SJCRH30 (cell line): ENCODE data around the gene FAHD1. TPM values are rescaled to one million over a fixed set of nuclear protein-coding genes. Genes with fewer than 3 reads are reported as not detected.
A peak's percentile ranks its signal among the peaks of the same experiment; 100 is the strongest.

Source experiments
- DNase-seq, 2 experiments: peaks; one replicate each; pipeline ENCODE4 v3.0.0-alpha.2; 2015 to 2020
- H3K27ac ChIP-seq: fragments of 250-450 bp; sonication (Bioruptor Pico); 2 replicates; pipeline ENCODE4 v1.5.1; 2020; ENCODE audit warnings: mild to moderate bottlenecking, moderate library complexity
- H3K27me3 ChIP-seq: fragments of 250-450 bp; sonication (Bioruptor Pico); 2 replicates; pipeline ENCODE4 v1.5.1; 2020; ENCODE audit warnings: mild to moderate bottlenecking, moderate library complexity
- H3K36me3 ChIP-seq: fragments of 250-450 bp; sonication (Bioruptor Pico); 2 replicates; pipeline ENCODE4 v1.5.1; 2020; ENCODE audit warnings: mild to moderate bottlenecking, moderate library complexity
- H3K4me1 ChIP-seq: fragments of 250-450 bp; sonication (Bioruptor Pico); 2 replicates; pipeline ENCODE4 v1.5.1; 2020; ENCODE audit warnings: mild to moderate bottlenecking, moderate library complexity
- H3K4me3 ChIP-seq: fragments of 250-450 bp; sonication (Bioruptor Pico); 2 replicates; pipeline ENCODE4 v1.5.1; 2020; ENCODE audit warnings: mild to moderate bottlenecking, moderate library complexity
- H3K9me3 ChIP-seq: fragments of 250-450 bp; sonication (Bioruptor Pico); replicated peaks from 2 replicates; pipeline ENCODE4 v1.5.1; 2020; ENCODE audit warnings: mild to moderate bottlenecking, moderate library complexity
- total RNA-seq: library from RNA; depleted of rRNA; stranded (reverse); fragments of >200 nt; shearing (Covaris generic); gene quantifications from 2 replicates; pipeline ENCODE4 v1.2.3, GENCODE V29; 2014; rRNA removed

FAHD1 gene
- total RNA-seq: 16.2 and 19.5 TPM in 2 replicates

DNA sequence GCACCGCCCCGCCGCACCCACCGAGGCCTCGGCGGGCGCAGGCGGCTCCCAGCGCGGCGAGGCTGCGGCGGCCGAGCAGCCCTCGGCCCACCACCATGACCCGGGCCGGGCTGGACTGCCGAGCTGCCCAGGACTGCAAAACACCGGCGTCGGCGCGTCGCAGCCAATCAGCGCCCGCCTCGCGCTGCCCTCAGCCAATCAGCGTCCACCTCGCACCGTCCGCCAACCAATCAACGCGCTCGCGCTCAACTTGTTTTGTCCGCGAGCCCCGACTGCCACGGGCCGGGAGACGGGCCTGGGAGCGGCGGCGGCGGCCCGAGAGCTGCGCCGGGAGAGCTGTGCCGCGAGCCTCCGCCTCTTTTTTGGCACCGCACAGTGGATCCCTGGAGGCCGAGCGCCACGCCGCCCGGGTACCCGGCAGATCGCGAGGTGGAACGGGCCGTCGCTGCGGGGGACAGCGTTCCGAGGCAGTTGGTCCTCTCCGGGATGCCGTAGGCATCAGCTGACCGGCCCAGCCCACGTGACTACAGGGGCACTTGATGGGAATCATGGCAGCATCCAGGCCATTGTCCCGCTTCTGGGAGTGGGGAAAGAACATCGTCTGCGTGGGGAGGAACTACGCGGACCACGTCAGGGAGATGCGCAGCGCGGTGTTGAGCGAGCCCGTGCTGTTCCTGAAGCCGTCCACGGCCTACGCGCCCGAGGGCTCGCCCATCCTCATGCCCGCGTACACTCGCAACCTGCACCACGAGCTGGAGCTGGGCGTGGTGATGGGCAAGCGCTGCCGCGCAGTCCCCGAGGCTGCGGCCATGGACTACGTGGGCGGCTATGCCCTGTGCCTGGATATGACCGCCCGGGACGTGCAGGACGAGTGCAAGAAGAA lies at the start of gene FAHD1, which contains the start of gene HAGH:
FAHD1 (plus strand) TSS at position 516 of the 883 bp plus-strand sequence; CDS start at position 549, 33 bp downstream.
HAGH (minus strand) TSS at position 135 of the 883 bp plus-strand sequence; CDS start at position 97, 38 bp downstream.
- DNase-seq: peak; percentile 89 to 92
- Histone ChIP-seq H3K27me3 (no peaks in the 10 kb centered on the region), H3K27ac (peak within 1 kb of the TSS; percentile 60), H3K4me1 (peaks cover 2% of the 10 kb centered on the region; the same call in 1 of the 2 replicates), H3K9me3 (no peaks in the 10 kb centered on the region), H3K4me3 (peak within 1 kb of the TSS; percentile 84), H3K36me3 (peaks cover 4% of the 10 kb centered on the region; the same call in 1 of the 2 replicates)

DNA sequence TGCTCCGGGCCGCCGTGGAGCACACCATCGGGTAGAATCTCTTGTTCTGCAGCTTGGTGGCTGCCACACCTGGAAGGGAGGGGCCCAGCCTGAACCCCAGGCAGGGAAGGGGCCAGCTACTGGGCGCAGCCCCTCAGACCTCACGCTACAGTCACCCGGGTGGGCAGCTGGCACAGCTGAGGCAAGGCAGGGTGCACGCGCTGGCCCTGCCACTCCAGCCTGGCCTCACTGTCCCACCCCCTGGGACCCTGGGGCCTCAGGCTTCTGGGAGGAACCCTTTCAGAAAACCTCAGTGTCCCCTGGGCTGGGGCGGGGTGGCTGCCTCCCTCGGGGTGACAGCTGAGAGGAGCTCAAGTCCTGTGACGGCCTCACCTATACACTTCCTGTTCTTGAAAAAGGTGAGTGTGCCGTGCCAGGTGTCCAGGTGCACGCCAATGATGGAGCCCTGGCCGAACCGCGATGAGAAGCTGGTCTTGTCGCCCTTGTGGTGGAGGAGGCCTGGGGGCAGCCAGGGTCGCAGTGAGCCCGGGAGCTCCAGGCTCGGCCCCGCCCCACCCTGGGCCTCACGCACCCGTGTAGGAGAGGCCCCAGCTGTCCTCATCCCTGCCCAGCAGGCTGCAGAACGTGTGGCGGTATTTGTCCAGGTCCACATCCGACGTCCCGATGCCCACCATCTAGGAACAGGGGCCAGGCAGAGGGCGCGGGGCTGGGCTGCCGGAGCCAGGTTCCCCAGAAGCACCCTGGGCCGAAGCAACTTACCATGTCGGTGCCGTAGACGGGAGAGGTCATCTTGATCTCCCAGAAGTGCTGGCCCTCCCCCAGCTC lies 49.4 kb upstream of the FAHD1 start:
- no peak for DNase-seq
- Histone ChIP-seq H3K4me3 (no peak overlapping the region), H3K27ac (no peak overlapping the region), H3K36me3 (no peaks in the 10 kb centered on the region), H3K9me3 (no peaks in the 10 kb centered on the region), H3K27me3 (no peaks in the 10 kb centered on the region), H3K4me1 (peaks cover 6% of the 10 kb centered on the region; the same call in 1 of the 2 replicates)

DNA sequence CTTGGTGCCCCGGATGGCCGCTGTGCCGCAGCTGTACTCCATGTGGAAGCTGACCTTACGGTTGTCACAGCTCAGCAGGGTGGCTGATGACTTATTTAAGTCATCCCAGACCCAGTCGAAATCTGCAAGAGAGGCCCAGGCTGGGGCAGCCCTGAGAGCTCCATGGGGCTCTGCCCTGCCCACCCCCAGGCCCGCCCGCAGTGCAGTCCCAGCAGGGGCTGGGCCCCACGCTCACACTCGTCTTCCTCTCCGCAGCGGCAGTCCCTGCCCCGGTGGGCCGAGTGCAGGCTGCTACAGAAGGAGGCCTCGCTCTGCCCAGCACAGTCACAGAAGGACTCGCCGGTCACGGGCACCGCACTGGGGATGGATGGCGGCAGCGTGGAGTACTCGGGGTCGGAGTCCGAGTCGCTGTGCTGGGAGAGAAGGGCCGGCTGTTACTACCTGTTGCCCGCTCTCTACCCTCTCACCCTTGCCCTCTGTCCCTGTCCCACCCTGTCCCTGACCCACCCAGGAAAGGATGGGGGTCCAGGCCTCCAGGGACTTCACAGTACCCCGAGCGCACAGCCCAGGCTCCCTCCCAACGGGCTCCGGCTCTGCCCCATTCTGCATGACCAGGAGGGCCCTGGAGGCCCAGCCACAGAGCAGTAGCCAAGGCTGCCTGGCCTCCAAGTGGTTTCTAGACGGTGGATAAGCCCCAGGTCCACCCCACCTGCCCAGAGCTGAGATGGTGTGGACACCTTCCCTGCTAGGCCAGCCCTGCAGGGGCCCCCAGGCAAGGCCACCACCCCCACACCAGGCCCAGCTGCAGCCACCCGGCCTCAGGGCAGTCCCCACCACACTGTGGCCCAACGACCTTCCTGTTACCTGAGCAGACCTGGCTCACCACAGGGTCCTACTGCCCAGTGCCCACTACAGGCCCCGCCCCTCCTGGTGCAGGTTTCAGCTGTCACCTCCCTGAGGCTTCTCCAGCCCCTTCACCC lies 48.5 kb upstream of the FAHD1 start:
- Histone ChIP-seq H3K4me3 (no peak overlapping the region), H3K27me3 (no peaks in the 10 kb centered on the region), H3K27ac (no peak overlapping the region), H3K9me3 (no peaks in the 10 kb centered on the region), H3K36me3 (no peaks in the 10 kb centered on the region), H3K4me1 (peaks cover 6% of the 10 kb centered on the region; the same call in 1 of the 2 replicates)
- no peak for DNase-seq

DNA sequence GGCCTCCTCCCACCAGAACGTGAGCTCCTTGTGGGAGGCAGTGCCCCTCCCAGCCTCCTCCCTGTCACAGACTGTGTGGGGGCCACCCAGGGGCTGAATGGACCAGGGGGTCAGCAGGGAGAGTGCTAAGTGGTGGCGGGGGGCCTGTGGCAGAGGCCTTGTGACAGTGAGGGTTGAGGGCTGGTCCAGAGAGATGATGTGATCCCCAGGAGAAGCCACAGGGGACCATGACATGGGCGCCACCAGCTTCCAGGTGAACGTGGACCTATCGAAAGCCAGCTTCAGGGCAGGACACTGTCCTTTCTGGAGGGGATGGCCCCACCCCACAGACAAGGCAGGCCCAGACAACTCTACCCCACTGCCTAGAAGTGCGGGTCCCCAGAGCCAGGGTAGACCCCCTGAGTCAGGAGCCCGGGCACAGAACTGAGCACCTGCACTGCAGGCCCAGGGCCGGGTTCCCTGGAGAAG lies 47.7 kb upstream of the FAHD1 start:
- Histone ChIP-seq H3K36me3 (no peaks in the 10 kb centered on the region), H3K9me3 (no peaks in the 10 kb centered on the region), H3K4me3 (no peak overlapping the region), H3K4me1 (peaks cover 2% of the 10 kb centered on the region; the same call in 1 of the 2 replicates), H3K27ac (no peak overlapping the region), H3K27me3 (no peaks in the 10 kb centered on the region)
- DNase-seq: no peak

DNA sequence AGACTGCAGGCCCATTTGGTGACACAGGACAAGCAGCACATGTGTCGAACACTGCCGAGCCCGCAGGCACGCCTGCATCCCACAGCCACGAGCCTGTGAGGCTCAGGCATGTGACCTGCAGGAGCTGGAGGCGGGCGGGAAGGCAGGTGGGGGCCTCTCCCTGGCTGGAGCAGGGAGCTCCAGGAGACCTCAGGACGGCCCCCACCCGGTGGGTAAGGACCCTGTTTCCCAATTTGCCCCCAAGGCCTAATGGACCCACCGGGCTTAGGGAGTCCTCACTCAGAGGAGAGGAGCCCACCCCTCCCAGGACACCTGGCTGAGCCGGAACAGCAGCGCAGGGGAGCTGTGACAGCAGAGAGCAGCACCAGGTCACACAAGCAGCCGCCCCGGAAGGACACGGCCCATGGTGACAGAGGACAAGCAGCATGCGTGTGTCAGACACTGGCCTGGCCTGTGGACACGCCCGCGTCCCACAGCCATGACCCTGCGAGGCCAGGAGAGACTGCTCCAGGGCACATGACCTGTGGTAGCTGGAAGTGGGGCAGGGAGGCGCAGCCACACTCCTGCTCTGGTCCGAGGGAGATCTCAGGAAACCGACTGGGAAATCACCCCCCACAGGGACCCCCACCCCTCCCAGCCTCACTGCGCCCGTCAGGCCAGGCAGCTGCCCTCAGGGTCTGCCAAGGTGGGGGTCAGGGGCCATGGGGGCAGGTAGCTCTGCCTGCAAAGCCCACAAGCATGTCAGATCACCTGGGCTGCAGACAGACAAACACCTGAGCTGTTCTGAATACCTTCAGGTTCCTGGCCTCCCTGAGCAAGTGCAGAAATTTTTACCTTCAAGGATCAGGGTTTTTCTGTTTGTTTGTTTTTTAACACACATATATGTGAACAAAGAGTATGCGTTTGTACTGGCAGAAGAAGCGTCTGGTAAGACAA lies 47.0 kb upstream of the FAHD1 start:
- Histone ChIP-seq H3K36me3 (no peaks in the 10 kb centered on the region), H3K4me3 (no peak overlapping the region), H3K27ac (no peak overlapping the region), H3K4me1 (no peaks in the 10 kb centered on the region), H3K9me3 (no peaks in the 10 kb centered on the region), H3K27me3 (no peaks in the 10 kb centered on the region)
- DNase-seq: no peak

DNA sequence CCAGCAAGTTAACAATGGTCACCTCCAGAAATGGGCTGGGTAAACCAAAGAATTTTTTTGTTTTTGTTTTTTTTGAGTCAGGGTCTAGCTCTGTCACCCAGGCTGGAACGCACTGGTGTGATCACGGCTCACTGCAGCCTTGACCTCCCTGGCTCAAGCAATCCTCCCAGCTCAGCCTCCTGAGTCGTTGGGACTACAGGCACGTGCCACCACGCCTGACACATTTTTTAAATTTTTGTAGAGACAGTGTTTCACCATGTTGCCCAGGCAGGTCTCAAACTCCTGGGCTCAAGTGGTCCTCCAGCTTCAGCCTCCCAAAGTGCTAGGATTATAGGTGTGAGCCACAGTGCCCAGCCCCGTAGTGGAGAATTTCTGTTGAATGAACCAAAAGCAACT lies 46.3 kb upstream of the FAHD1 start:
- Histone ChIP-seq H3K4me3 (no peak overlapping the region), H3K4me1 (no peaks in the 10 kb centered on the region), H3K9me3 (no peaks in the 10 kb centered on the region), H3K36me3 (no peaks in the 10 kb centered on the region), H3K27ac (no peak overlapping the region), H3K27me3 (no peaks in the 10 kb centered on the region)
- no peak for DNase-seq

DNA sequence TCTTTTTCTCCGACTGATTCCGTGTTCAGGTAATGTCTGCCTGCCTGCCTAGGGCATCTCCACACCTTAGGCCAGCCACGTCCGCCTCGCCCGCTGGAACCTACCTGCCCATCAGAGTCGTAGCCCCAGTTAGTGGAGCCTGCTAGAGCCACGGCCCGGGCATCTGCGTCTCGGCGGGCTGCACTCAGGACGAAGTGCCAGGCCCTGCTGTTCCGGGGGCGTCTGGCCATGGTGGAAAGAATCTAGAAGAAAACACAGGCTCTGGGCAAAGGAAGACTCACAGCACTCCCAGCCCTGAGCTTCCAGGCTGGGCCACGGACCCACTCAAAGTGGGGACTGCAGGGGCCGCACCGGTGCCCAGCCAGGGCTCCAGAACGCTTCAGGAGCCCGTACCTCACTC lies 45.8 kb upstream of the FAHD1 start:
- Histone ChIP-seq H3K27me3 (no peaks in the 10 kb centered on the region), H3K4me3 (peak overlapping the region; percentile 89; the same call in 1 of the 2 replicates), H3K36me3 (no peaks in the 10 kb centered on the region; the same call in 1 of the 2 replicates), H3K27ac (no peak overlapping the region), H3K4me1 (no peaks in the 10 kb centered on the region), H3K9me3 (no peaks in the 10 kb centered on the region)
- DNase-seq: no peak

DNA sequence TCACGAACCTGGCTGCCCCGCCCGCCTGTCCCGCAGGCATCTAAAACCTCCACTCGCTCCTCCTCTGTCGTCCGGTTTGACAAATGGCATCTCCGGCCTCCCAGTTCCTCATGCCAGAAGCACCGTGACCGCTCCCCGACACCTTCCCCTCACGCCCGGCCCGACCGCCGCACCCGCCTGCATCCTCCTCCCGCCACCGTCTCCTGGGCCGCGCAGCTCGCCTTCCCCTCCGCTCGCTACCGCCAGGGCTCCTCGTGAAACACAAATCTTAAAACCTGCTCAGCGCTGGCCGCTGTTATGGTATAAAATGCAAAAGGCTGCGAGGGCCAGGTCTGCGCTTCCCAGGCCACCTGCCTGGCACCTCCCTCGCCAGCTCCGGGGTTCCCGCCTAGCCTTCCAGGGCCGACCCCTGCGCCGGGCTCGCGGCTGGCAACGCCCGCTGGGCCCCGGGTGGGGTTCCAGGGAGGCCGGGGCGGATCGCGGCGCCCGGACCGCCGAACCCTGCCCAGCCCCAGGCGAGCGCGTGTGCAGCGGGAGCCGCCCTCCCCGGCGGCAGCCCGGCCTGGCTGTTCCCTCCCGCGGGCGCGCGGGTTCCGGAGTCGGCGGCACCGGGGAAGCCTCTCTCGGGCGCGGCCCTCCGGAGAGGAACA lies 45.1 kb upstream of the FAHD1 start:
- Histone ChIP-seq H3K27ac (no peak overlapping the region), H3K36me3 (no peaks in the 10 kb centered on the region; the same call in none of the 2 replicates), H3K27me3 (no peaks in the 10 kb centered on the region), H3K9me3 (no peaks in the 10 kb centered on the region), H3K4me3 (peak overlapping the region; percentile 89), H3K4me1 (no peaks in the 10 kb centered on the region)
- no peak for DNase-seq

DNA sequence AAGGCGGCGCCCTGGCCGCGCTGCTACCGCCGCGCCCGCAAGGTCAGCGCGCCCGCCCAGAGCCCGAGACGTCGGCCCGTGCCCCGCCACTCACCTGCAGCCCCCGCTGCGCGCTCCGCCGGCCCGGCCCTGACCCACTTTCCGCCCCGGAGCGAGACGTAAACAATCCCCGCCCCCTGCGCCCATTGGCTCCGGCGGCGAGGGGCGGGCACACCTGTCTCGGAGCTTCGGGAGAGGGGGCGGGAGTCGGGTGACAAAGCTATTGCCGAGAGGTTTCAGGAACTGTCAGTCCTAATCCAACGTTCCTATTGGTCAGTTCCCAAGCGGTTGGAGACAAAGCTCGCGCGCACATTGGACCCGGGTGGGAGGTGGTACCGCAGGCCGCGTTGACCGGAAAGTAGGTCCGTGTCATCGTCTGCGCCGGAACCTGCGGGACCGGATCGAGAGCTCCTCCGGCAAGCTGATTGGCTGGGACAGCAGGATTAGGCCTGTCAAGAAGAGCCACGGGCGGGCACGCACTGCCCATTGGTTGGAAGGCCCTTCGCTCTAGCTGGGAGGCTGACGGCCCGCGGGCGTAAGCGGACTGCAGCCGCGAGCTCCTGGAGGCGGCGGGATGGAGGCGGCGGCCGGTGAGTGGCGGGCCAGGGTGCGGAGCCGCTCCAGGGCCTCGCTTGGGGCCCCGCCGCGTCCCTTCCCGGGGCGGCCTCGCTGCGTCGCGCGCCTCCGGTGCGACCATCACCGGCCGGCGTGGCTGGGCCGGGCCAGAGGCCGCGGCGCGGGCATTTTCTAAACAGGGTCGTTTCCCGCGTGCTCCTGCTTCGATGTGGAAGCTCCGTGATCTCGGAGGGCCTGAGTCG lies 44.4 kb upstream of the FAHD1 start, which contains the start of the genes NUBP2 and SPSB3:
NUBP2 (plus strand) TSS at position 553 of the 857 bp plus-strand sequence; CDS start at position 614, 61 bp downstream.
SPSB3 (minus strand) TSS at position 164 of the 857 bp plus-strand sequence. CDS start 1,088 bp downstream, outside the sequence.
- H3K4me3 ChIP-seq: peak within 1 kb of the TSS; percentile 89
- H3K9me3 ChIP-seq: no peaks in the 10 kb centered on the region
- no peaks in the 10 kb centered on the region for H3K27me3 ChIP-seq
- peak within 1 kb of the TSS; percentile 29 for H3K27ac ChIP-seq
- DNase-seq: peak; percentile 99
- no peaks in the 10 kb centered on the region for H3K4me1 ChIP-seq
- H3K36me3 ChIP-seq: no peaks in the 10 kb centered on the region; the same call in none of the 2 replicates

DNA sequence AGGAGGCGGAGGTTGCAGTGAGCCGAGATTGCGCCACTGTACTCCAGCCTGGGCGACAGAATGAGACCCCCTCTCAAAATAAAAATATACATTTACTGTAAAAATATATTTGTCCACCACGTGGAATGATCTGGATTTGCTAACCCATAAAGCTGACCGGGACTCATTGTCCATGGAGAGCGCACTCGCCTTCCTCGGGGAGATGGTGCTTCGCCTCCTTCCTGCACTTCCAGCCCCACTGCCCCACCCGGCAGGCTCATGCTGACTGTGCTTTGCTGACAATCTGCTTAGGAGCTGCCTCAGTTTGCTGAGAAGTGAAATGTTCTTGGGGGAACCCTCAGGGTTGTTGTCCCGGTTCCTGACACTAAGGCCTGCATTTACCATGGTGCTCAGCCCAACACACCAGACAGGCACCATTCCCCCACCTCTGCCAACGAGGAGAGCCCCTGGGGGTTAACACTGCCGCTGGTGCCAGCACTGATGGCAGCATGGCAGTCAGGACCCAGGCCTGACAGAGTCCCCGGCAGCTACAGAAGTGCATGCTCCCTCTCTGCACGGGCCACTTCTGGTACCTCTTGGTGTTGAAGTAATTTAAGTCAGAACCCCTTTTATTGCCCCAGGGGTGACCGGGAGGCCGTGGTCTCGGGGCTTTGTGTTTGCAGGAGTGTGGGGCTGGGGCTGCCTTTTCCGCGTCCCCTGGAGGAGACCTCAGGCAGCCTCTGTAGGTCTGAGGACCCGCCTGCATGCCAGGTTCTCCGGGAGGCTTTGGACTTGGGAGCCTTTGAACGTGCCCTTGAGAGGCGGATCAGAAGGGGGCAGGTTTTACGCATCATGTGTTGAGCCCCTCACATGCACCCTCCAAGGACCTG lies 41.8 kb upstream of the FAHD1 start:
- Histone ChIP-seq H3K27ac (no peak overlapping the region), H3K36me3 (peaks cover 3% of the 10 kb centered on the region), H3K4me1 (no peaks in the 10 kb centered on the region), H3K9me3 (no peaks in the 10 kb centered on the region), H3K27me3 (no peaks in the 10 kb centered on the region), H3K4me3 (no peak overlapping the region)
- no peak for DNase-seq

DNA sequence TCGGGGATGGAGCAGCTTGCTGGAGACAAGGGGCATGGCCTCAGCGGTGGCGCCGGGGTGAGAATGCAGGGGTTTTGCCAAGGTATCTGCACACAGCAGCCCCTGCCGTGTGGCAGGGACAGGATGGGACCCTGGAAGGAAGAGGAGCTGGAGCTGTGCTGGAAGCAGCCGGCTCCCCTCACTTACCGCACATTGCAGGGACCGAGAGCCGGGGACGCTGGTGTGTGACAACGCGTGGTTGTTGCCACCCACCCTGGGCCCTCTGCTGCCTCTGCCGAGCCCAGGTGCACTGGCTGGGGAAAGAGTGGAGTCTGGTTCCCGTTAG lies 41.2 kb upstream of the FAHD1 start:
- no peaks in the 10 kb centered on the region for H3K4me1 ChIP-seq
- DNase-seq: no peak
- H3K36me3 ChIP-seq: peaks cover 3% of the 10 kb centered on the region
- H3K27me3 ChIP-seq: no peaks in the 10 kb centered on the region
- H3K27ac ChIP-seq: no peak overlapping the region
- H3K4me3 ChIP-seq: no peak overlapping the region
- H3K9me3 ChIP-seq: no peaks in the 10 kb centered on the region
